Upper lobe of left lung (tissue), 6 donors: ENCODE measurements around the gene RNF19B. TPM values are rescaled to one million over a fixed set of nuclear protein-coding genes. Genes with fewer than 3 reads are reported as not detected.
"Not testable (repeated sequence)": the region's sequence is repeated elsewhere in the genome, so short reads cannot be mapped to it uniquely, and the experiment has no call there.

ENCODE experiments used
- ATAC-seq, 2 donors: fragments of 200-7000 bp; cut with Tn5 transposase; one replicate each; pipeline ENCODE4 v1.9.1; 2022; ENCODE audit warnings: mild to moderate bottlenecking in 2 of 2, moderate library complexity in 2 of 2; ENCODE audit not compliant: low FRiP score in 2 of 2
- DNase-seq, 2 donors: peaks; one replicate each; pipeline ENCODE4 v3.0.0-alpha.2; 2019 to 2020
- H3K27ac ChIP-seq, 4 donors: fragments of 200-600 bp; sonication (generic); one replicate each; pipeline ENCODE4 v1.5.1; 2016 to 2019
- H3K27me3 ChIP-seq, 4 donors: fragments of 200-600 bp; sonication (generic); one replicate each; pipeline ENCODE4 v1.5.1; 2017 to 2019
- H3K36me3 ChIP-seq, 4 donors: fragments of 200-600 bp; sonication (generic); one replicate each; pipeline ENCODE4 v1.5.1; 2016 to 2019
- H3K4me1 ChIP-seq, 4 donors: fragments of 200-600 bp; sonication (generic); one replicate each; pipeline ENCODE4 v1.5.1; 2018 to 2019
- H3K4me3 ChIP-seq, 4 donors: fragments of 200-600 bp; sonication (generic); one replicate each; pipeline ENCODE4 v1.5.1; 2017 to 2019; ENCODE audit warnings: mild to moderate bottlenecking in 2 of 4, moderate library complexity in 1 of 4
- H3K9me3 ChIP-seq, 4 donors: fragments of 200-600 bp; sonication (generic); one replicate each; pipeline ENCODE4 v1.5.1; 2018 to 2019
- EP300 ChIP-seq, 4 donors: sonication (generic); formaldehyde crosslinking; IDR thresholded peaks; one replicate each; pipeline ENCODE4 v1.5.1; 2017; ENCODE audit warnings: antibody characterized with exemption in 4 of 4, control low read depth in 2 of 4
- POLR2A ChIP-seq, 4 donors: fragments of 450-650 bp; IDR thresholded peaks; one replicate each; pipeline ENCODE4 v1.5.1; 2016 to 2017; ENCODE audit warnings: antibody characterized with exemption in 4 of 4, mild to moderate bottlenecking in 2 of 4
- POLR2AphosphoS5 ChIP-seq, 2 donors: sonication (generic); formaldehyde crosslinking; IDR thresholded peaks; one replicate each; pipeline ENCODE4 v1.5.1; 2017; ENCODE audit warnings: antibody characterized with exemption in 2 of 2
- WGBS, 2 donors: methylation state at CpG; one replicate each; pipeline ENCODE4 v1.1.5; 2017 to 2018; 5-methylcytosine and 5-hydroxymethylcytosine counted together
- total RNA-seq, 6 donors: library from RNA; depleted of rRNA in 4 of 6; stranded (reverse); fragments of >200 nt in 4 of 6; gene quantifications; one replicate each; pipeline versions ENCODE4 v1.1.0 to v1.2.1, GENCODE V29; 2016 to 2021
- TF ChIP-seq, protein P1 (sequence below), 6 experiments: fragments of 450-650 bp in 4 of 6; fragments of 200-600 bp in 2 of 6; sonication (generic) in 2 of 6; IDR thresholded peaks; one replicate each; pipeline ENCODE4 v1.5.1; 2016 to 2019; ENCODE audit warnings: antibody characterized with exemption in 6 of 6
- donor health status: DM: no; HTN: no; CAD: no; lungs with moderate emphysema.
- donor health status: DM: no; HTN: yes; CAD: no; lungs with severe emphysema.

Gene RNF19B
- total RNA-seq, 6 donors from 2014 or later = 28.7 to 44.5 (median 37.4) TPM

- no peak overlapping the region for H3K27ac ChIP-seq
- ATAC-seq = no peak
- no peak for DNase-seq
- WGBS, 2 donors = 82 to 85% methylated on average over 3 to 4 of the region's 4 CpGs
- H3K4me3 ChIP-seq = no peak overlapping the region
- no peaks in the 10 kb centered on the region for H3K27me3 ChIP-seq
- peaks cover 16 to 33% (median 29%) of the 10 kb centered on the region in 4 donors for H3K4me1 ChIP-seq
- no peaks in the 10 kb centered on the region for H3K36me3 ChIP-seq
- no peaks in the 10 kb centered on the region for H3K9me3 ChIP-seq
- TF ChIP-seq EP300 (IDR thresholded peaks at IDR 0.05) = no peak
- TF ChIP-seq POLR2AphosphoS5 (IDR thresholded peaks at IDR 0.05) = no peak
- TF ChIP-seq, protein P1, sequence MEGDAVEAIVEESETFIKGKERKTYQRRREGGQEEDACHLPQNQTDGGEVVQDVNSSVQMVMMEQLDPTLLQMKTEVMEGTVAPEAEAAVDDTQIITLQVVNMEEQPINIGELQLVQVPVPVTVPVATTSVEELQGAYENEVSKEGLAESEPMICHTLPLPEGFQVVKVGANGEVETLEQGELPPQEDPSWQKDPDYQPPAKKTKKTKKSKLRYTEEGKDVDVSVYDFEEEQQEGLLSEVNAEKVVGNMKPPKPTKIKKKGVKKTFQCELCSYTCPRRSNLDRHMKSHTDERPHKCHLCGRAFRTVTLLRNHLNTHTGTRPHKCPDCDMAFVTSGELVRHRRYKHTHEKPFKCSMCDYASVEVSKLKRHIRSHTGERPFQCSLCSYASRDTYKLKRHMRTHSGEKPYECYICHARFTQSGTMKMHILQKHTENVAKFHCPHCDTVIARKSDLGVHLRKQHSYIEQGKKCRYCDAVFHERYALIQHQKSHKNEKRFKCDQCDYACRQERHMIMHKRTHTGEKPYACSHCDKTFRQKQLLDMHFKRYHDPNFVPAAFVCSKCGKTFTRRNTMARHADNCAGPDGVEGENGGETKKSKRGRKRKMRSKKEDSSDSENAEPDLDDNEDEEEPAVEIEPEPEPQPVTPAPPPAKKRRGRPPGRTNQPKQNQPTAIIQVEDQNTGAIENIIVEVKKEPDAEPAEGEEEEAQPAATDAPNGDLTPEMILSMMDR (IDR thresholded peaks at IDR 0.05) = no peak
- no peak for TF ChIP-seq POLR2A (IDR thresholded peaks at IDR 0.05)
These were observed 14.2 kb upstream of the RNF19B start for GRCh38 chr1:32978854-32979253.

DNA sequence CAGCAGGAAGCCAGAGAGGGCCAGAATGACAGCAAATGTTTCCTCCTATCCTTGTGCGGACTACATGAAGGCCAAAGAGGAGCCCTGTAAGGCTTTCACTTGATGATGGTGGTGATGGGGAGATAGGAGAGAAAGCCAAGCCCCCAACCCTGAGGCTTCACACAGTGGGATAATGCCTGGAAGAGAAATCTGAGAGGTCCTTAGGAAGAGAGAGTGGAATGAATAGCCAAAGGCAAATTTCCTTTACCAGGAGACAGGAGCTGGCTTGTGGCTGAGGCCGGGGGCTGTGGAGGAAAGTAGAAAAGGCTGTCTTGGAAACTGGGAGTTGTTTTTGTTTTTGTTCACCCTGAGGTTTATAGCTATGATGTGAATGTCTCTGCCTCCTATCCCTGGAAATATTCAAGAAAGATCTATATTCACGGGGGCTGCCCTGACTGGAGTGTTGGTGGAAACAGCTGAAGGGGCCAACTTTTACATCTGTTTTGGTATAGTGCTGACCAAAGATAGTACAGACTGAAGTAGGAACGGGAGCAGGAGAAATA is 13.0 kb upstream of the RNF19B start:
- Histone ChIP-seq H3K4me1 (peaks cover 18 to 34% (median 29%) of the 10 kb centered on the region in 4 donors), H3K36me3 (no peaks in the 10 kb centered on the region), H3K27ac (no peak overlapping the region), H3K9me3 (no peaks in the 10 kb centered on the region), H3K27me3 (no peaks in the 10 kb centered on the region), H3K4me3 (no peak overlapping the region)
- no peak for ATAC-seq
- TF ChIP-seq EP300 (IDR thresholded peaks at IDR 0.05) (no peak), POLR2AphosphoS5 (IDR thresholded peaks at IDR 0.05) (no peak), POLR2A (IDR thresholded peaks at IDR 0.05) (no peak)
- TF ChIP-seq, protein P1 (IDR thresholded peaks at IDR 0.05) = no peak
- WGBS, 2 donors = 86 to 92% methylated on average over 4 of the region's 4 CpGs
- no peak for DNase-seq

DNA sequence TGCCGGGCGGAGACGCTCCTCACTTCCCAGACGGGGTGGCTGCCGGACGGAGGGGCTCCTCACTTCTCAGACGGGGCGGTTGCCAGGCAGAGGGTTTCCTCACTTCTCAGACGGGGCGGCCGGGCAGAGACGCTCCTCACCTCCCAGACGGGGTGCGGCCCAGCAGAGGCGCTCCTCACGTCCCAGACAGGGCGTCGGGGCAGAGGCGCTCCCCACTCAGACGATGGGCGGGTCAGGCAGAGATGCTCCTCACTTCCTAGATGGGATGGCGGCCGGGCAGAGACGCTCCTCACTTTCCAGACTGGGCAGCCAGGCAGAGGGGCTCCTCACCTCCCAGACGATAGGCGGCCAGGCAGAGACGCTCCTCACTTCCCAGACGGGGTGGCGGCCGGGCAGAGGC is 10.4 kb upstream of the RNF19B start:
- H3K27ac ChIP-seq, H3K27me3 ChIP-seq, H3K4me3 ChIP-seq, ATAC-seq, H3K9me3 ChIP-seq, H3K36me3 ChIP-seq: not testable (repeated sequence)
- peaks cover under 1 to 12% (median 9%) of the 10 kb centered on the region in 4 donors for H3K4me1 ChIP-seq
- WGBS, 2 donors = 94 to 100% methylated on average over 1 to 16 of the region's 30 CpGs
- DNase-seq = peak in 1 of 2 donors; percentile 54

DNA sequence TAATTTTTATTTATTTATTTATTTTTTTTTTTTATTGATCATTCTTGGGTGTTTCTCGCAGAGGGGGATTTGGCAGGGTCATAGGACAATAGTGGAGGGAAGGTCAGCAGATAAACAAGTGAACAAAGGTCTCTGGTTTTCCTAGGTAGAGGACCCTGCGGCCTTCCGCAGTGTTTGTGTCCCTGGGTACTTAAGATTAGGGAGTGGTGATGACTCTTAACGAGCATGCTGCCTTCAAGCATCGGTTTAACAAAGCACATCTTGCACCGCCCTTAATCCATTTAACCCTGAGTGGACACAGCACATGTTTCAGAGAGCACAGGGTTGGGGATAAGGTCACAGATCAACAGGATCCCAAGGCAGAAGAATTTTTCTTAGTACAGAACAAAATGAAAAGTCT is 8.8 kb upstream of the RNF19B start:
- H3K27ac ChIP-seq = peak overlapping the region; percentile 55 to 79 (median 73)
- peaks cover 0 to 14% (median 10%) of the 10 kb centered on the region in 4 donors for H3K4me1 ChIP-seq
- peak in 1 of 2 donors; percentile 39 for ATAC-seq
- H3K9me3 ChIP-seq, H3K27me3 ChIP-seq, DNase-seq, H3K36me3 ChIP-seq: not testable (repeated sequence)
- peak overlapping the region in 3 of 4 donors; percentile 46 to 61 (median 52) for H3K4me3 ChIP-seq
- WGBS, 2 donors = 22 to 39% methylated on average over 3 to 4 of the region's 6 CpGs

GRCh38 chr1:32972814-32973428 is 8.3 kb upstream of the RNF19B start:
- DNase-seq (peak; percentile 88 to 91), ATAC-seq (peak; percentile 85 to 89)
- peak in 1 of 4 donors; percentile 77 for TF ChIP-seq POLR2A (IDR thresholded peaks at IDR 0.05)
- peak; percentile 19 to 61 for TF ChIP-seq POLR2AphosphoS5 (IDR thresholded peaks at IDR 0.05)
- TF ChIP-seq, protein P1 (IDR thresholded peaks at IDR 0.05) = peak in 1 of 6 experiments; percentile 8
- TF ChIP-seq EP300 (IDR thresholded peaks at IDR 0.05) = peak in 1 of 4 donors; percentile 32
- no peaks in the 10 kb centered on the region for H3K9me3 ChIP-seq
- peak overlapping the region; percentile 55 to 79 (median 73) for H3K27ac ChIP-seq
- 2 to 3% methylated on average over 16 to 35 of the region's 58 CpGs for WGBS, 2 donors
- H3K36me3 ChIP-seq = no peaks in the 10 kb centered on the region
- H3K27me3 ChIP-seq = no peaks in the 10 kb centered on the region
- H3K4me1 ChIP-seq = peaks cover 0 to 14% (median 10%) of the 10 kb centered on the region in 4 donors
- peak overlapping the region; percentile 46 to 61 (median 55) for H3K4me3 ChIP-seq

DNA sequence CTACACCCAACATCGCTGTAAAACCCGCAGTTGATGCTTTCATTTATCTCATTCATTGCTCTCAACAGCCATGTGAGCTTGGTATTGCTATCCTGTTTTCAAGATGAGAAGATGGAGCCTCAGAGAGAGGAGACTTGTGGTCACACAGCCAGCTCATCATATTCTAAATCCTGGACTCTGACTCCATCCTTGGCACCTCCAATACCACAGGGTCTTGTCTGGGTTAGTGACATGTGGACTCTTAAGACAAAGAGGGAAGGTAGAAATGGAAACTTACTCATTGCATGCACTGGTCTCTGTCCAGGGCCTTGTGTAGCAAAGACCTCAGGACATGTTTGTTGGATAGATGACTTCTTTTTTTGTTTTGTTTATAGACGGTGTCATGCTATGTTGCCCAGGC is 7.0 kb upstream of the RNF19B start:
- Histone ChIP-seq H3K9me3 (no peaks in the 10 kb centered on the region), H3K27ac (no peak overlapping the region), H3K36me3 (no peaks in the 10 kb centered on the region), H3K4me3 (no peak overlapping the region), H3K4me1 (peaks cover 0 to 14% (median 10%) of the 10 kb centered on the region in 4 donors), H3K27me3 (no peaks in the 10 kb centered on the region)
- DNase-seq = no peak
- WGBS, 2 donors = 89 to 94% methylated on average over 3 of the region's 3 CpGs
- ATAC-seq = no peak
- TF ChIP-seq POLR2A (IDR thresholded peaks at IDR 0.05) (no peak), EP300 (IDR thresholded peaks at IDR 0.05) (no peak), POLR2AphosphoS5 (IDR thresholded peaks at IDR 0.05) (no peak)
- TF ChIP-seq, protein P1 (IDR thresholded peaks at IDR 0.05) = no peak
